Skin epidermis (tissue), 12 donors: ENCODE results near the gene USP32.
"Not testable (repeated sequence)": the region's sequence is repeated elsewhere in the genome, so short reads cannot be mapped to it uniquely, and the experiment has no call there.

Source experiments
- H3K27ac ChIP-seq, 21 experiments: fragments of 200-600 bp; sonication (generic) in 11 of 21; one replicate each; pipeline ENCODE4 v1.5.0; 2020; ENCODE audit warnings: mild to moderate bottlenecking in 3 of 21, inconsistent platforms in 2 of 21, moderate library complexity in 2 of 21
- H3K4me3 ChIP-seq, 7 experiments: fragments of 200-600 bp; sonication (generic) in 2 of 7; one replicate each; pipeline ENCODE4 v1.5.0; 2020; ENCODE audit warnings: inconsistent platforms in 2 of 7, mild to moderate bottlenecking in 2 of 7, moderate library complexity in 1 of 7

Gene USP32

DNA sequence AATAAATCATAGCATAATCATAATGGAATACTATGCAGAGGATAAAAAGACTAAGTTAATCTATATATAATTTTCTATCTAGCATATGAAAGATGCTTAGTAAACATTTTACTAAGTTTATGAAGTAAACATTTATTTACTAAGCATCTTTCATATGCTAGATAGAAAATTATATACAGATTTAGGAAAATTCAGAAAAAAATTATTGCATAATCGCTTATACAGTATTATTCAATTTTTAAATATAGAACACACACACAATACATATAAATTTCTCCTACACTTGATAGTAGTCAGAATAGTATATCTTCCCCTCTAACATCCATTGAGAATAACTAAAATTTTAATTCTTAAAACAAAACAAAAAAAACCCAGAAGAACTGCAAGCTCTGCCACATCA lies 131.4 kb downstream of the USP32 start:
- H3K27ac ChIP-seq, result no peak overlapping the region

DNA sequence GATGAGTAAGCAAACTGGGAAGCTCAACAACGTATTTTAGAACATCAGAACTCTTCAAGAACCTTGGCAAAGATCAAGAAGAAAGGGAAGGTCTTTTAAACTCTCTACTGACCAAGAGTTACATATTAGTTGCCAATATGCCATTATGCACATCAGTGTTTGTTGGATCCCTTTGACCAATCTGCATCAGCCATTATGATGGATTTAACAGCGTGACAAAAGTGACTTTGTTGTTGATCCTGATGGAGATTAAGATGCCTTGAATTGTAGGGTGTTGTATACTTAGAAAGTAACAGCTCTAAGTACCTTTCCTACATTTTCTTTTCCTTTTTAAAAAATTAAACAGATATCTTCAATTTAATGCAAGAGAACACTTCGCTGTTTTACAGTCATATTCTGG lies 133.6 kb downstream of the USP32 start:
- Histone ChIP-seq H3K4me3 (no peak overlapping the region), H3K27ac (no peak overlapping the region)

More for the DNA sequence above, 131.4 kb downstream of the USP32 start:
- H3K4me3 ChIP-seq, result no peak overlapping the region

DNA sequence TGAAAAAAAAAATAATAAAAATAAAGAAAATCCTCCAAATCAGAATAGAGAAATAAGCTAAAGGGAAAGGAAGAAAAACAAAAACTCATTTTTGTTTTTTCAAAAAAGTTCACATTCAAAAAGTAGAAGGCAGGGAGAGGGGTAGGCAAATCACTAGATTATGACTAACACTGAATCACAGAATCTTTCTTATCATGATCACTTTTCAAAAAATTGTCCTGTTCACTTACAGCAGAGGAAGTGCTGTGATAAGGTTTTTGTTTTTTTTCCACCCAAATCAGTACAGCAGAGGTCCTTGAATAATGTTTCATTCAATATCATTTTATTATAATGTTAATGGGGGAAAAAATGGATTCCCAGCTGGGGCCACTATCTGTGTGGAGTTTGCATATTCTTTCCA lies 135.8 kb downstream of the USP32 start:
- no peak overlapping the region for H3K4me3 ChIP-seq
- H3K27ac ChIP-seq, result no peak overlapping the region

DNA sequence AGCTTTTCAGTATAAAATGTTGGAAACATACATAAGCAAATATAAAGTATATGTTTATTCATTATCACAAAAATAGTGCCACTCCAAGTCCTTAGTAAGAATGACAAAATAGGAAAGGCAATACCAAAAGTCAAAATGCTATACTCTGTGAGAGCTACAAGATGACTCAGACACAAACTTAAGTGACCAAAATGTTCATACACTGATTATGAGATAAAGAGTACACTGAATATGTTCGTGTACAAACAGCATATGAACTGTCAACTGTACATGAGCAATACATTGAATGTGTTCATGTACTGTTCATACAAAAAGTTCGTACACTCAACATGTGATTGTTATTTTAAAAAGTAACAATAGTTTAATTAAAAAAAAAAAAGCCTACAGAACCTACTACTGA lies 138.9 kb downstream of the USP32 start:
- H3K27ac ChIP-seq, result no peak overlapping the region

DNA sequence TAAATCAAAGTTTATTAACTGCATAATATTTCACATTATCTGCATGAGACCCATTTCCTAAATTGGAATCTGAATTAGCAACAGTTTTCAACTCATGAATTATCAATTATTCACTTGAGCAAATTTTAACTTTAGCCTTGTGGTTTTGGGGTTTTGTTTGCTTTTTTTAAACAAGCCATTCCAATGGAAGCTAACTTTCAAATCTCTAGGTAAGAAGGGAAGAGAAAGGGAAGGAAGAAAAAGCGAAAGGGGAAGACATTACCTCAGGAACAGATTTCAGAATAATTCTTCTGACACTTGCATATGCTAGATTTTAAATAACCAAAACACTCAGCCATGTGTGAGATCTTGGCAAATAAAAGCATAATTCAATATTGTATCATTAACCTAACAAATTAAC lies 139.5 kb downstream of the USP32 start:
- Histone ChIP-seq H3K27ac (no peak overlapping the region), H3K4me3 (no peak overlapping the region)

More for the DNA sequence above, 138.9 kb downstream of the USP32 start:
- H3K4me3 ChIP-seq, result no peak overlapping the region

DNA sequence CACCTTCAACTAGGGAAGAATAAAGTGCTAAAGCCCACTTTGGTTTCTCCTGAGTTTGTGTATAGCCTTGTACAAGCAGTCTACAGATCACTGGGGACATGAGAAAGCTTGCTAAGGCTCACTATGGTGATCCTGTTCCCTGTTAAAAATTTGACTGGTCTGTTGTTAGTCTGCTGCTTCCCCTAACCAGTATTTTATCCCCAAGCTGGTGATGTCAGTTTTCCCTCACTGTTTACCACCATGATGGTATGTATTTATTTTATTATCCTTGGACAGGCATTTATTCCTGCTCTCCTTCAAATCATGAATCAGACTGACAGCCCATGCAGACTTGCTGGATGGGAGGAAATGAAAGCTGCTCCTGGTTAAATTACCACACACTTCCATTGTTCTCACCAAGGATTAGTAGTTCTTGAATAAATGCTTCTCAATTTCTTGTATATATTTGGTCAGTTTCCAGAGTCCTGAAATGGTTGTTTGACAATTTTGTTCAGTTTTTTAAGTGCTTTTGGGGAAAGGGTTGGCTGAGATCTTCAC lies 142.6 kb downstream of the USP32 start:
- no peak overlapping the region for H3K27ac ChIP-seq

DNA sequence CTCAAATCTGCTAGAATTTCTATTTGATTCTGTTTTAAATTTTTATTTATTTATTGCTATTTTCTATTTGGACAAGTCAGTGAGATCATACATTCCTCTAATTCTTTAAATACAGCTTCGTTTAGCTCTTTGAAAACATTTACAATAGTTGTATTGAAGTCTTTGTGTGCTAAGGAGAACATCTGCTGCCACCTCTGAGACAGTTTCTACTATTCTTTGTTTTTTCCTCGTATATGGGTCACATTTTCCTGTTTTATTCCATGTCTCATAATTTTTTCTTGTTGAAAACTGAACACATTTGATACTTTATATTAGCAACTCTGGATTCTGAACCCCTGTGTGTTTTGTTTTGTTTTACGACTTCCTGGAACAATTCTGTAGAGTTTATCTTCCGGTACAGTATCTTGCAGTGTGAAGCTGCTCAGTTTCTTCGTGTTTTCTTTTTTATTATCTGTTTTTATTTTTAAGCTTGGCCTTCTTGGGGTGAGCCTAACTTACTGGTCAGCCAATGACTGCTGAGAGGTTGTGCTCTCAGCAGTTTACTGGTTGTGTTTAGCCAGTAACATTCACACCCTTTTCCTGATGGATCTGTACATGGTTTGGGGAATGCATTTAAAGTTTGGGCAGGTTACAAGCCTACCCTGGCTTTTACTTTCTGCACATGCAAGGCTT lies 143.2 kb downstream of the USP32 start:
- Histone ChIP-seq H3K27ac (no peak overlapping the region), H3K4me3 (no peak overlapping the region)

More for the DNA sequence above, 142.6 kb downstream of the USP32 start:
- H3K4me3 ChIP-seq, result no peak overlapping the region

DNA sequence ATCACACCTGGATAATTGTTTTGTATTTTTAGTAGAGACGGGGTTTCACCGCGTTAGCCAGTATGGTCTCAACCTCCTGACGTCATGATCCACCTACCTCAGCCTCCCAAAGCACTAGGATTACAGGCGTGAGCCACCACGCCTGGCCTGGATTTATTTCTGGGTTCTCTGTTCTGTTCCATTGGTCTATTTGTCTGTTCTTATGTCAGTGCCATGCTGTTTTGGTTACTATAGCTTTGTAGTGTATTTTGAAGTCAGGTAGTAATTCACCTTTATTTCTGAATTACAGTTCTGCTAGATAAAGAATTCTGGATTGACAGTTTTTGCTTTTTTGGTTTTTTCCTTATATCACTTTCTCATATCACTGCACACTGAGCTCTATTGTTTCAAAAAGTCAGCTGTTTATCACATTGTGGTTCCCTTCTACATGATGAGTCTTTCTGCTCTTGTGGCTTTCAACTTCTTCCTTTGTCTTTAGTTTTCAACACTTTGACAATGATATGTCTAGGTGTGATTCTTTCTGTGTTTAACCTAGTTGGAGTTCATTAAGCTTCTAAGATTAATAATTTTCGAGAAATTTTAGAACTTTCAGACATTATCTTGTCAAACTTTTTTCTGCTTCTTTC lies 144.0 kb downstream of the USP32 start:
- Histone ChIP-seq H3K27ac (no peak overlapping the region), H3K4me3 (no peak overlapping the region)

DNA sequence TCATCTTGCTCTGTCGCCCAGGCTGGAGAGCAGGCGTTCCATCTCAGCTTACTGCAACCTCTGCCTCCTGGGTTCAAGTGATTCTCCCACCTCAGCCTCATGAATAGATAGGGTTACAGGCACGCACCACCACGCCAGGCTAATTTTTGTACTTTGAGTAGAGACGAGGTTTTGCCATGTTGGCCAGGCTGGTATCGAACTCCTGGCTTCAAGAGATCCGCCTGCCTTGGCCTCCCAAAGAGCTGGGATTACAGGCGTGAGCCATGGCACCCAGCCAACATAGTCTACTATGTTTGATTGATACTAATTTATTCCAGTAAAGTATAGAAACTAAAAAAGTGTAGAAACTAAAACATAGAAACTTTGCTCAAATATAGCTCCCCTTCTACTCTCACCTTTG lies 147.3 kb downstream of the USP32 start:
- Histone ChIP-seq H3K27ac (no peak overlapping the region), H3K4me3 (no peak overlapping the region)

DNA sequence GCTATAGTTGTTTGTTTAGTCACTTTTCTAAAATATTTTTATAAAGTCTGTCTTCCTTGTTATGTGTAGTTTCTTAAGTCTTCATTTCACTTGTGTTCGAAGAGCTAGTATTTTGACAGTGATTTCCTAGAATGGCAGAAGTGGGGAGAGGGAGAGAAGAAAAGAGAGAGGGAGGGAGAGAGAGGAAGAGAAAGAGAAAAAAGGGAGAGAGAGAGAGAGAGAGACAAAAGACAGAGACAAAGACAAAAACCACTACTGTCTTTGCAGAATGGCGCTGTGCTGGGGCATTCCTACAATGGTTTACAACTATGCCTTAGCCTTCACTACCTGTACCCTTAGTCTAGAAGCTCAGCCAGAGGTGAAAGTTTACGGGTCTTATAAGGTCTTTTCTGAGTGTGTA lies 151.6 kb downstream of the USP32 start:
- no peak overlapping the region for H3K27ac ChIP-seq
- no peak overlapping the region for H3K4me3 ChIP-seq

DNA sequence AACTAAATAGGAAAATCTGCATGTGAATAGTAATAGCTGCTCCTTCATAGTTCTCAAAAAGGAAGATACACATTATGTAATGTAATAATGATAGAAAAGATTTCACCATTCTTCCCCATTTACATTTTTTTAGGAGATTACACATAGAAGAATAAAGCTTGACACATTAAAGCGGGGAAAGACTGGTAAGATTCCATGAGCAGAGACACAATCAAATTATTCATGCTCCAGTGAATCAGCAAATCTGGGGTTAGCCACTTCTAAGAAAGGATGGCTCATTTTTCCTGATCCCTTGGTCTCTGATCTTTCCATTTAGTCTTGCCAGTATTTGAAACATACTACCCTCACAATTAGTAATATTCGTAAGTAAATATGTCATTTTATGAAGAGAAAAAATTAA lies 160.2 kb downstream of the USP32 start:
- H3K27ac ChIP-seq, result peak overlapping the region in 4 of 21 experiments; percentile 10 to 41 (median 24)
- no peak overlapping the region for H3K4me3 ChIP-seq

DNA sequence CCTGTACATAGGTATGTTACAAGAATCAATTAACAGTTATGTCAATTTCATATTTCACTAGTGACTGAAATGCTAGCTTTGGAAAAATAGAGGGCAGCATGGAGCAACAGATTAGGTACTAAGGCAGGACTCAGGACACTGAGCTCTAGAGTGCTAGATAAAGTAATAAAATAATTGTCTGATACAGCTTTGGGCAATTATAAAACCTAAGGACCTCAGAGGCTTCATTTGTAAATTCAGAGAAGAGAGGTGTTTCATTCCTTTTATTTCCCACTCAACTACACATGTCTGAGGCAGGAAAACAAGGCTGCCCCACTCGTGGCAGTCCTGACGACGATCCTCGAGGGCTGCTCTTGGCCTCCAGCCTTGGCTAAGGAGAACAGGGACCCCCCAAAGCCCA lies 160.7 kb downstream of the USP32 start:
- peak overlapping the region in 4 of 21 experiments; percentile 10 to 41 (median 24) for H3K27ac ChIP-seq

DNA sequence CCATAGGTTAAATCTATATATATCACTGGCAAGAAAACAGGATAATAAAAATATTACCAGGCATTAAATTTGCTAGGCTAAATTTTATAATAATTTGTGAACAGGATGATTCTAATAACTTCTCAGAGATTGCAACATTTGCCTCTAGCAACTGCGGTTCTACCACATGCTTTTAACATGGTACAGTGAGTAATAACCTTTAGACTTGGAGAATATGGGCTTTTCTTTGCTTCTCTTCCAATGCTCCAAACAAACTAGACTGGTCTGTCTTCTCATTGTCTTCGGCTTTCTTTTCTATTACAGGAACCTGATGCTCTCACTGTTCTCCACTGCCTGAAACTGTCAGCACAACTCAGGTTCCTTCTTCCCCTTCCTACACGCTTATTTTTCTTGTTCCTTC lies 161.6 kb downstream of the USP32 start:
- Histone ChIP-seq H3K27ac (peak overlapping the region in 1 of 21 experiments; percentile 30), H3K4me3 (no peak overlapping the region)

More for the DNA sequence above, 160.7 kb downstream of the USP32 start:
- no peak overlapping the region for H3K4me3 ChIP-seq

DNA sequence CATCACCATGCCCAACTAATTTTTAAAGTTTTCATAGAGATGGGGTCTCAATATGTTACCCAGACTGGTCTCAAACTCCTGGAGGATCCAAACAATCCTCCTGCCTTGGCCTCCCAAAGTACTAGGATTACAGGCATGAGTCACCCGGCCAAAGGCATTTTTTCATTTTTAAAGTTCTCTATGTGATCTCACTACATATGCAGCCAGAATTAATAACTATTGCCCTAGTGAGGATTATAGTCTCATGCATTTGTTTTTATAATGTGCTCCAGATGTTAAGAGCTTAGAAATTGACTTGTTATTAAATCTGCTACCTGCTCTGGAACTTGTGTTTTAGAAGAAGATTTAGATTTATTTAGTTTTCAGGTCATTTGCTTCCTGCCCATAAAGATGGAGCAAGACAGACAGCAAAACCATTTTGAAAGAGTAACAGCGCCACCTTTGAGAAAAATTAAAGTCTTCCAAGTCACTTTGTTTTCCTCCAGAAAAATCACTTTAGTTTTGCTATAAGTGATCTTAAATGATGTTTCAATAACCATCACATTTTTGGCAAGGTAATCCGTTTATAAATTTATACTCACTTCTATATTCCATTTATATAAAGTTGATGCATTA lies 162.6 kb downstream of the USP32 start:
- no peak overlapping the region for H3K4me3 ChIP-seq
- H3K27ac ChIP-seq, result no peak overlapping the region

DNA sequence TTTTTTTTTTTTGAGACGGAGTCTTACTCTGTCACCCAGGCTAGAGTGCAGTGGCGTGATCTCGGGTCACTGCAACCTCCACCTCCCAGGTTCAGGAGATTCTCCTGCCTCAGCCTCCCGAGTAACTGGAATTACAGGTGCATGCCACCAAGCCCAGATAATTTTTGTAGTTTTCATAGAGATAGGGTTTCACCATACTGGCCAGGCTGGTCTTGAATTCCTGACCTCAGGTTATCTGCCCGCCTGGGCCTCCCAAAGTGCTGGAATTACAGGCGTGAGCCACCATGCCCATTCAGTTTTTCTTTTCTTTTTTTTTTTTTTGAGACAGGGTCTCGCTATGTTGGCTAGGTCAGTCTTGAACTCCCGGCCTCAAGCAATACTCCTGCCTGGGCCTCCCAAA lies 164.7 kb downstream of the USP32 start:
- H3K27ac ChIP-seq, H3K4me3 ChIP-seq: not testable (repeated sequence)

DNA sequence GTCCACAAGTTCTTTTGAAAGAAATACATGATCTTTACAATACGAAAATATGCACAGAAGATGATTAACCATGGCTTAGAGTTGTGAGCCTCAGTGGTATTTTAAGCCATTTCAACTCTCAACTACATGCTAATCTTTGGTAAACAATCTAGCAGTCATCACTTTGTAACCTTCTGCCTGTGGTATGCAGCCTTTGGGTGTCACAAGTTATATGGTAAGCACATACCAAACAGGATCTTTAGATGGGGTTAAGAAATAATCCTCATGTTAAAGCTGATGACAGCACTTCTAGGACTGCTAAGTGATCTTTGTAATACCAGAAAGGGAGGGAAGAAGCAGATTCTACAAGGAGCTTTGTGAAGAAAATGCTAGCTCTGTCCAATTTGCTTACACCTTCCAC lies 167.9 kb downstream of the USP32 start:
- no peak overlapping the region for H3K4me3 ChIP-seq
- no peak overlapping the region for H3K27ac ChIP-seq

DNA sequence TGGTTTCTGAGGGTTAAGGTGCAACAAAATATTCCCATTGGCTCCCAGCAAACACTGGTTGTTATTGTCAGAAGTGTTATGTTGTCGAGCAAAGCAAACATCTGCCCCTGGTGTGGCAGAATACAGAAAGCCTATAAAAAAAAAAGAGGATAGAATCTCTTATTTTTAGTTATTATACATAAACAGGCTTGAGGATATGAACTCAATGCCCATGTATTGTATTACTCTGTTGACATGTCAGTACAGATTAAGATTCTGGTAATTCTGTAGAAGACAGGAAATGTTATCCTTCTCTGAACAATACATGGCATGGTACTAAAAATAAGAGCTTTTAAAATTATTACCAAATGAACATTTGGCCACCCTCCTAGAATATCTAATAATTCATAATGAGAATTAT lies 168.5 kb downstream of the USP32 start:
- no peak overlapping the region for H3K4me3 ChIP-seq
- H3K27ac ChIP-seq, result no peak overlapping the region

DNA sequence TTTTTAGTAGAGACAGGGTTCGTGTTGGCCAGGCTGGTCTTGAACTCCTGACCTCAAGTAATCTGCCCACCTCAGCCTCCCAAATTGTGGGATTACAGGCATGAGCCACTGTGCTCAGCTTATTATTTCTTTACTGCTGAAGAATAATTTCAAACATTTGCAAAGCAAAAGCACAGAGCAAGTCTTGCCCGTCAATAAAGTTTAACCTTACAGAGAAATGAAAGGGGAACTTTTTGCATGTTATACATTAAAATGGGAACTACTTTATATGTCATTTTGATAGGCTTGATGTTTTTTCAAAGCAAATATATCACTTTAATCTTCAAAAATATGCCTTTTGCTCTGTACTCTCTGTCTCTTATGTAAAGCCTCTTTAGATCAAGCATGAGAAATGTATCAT lies 173.2 kb downstream of the USP32 start:
- H3K27ac ChIP-seq, result not testable (repeated sequence)

DNA sequence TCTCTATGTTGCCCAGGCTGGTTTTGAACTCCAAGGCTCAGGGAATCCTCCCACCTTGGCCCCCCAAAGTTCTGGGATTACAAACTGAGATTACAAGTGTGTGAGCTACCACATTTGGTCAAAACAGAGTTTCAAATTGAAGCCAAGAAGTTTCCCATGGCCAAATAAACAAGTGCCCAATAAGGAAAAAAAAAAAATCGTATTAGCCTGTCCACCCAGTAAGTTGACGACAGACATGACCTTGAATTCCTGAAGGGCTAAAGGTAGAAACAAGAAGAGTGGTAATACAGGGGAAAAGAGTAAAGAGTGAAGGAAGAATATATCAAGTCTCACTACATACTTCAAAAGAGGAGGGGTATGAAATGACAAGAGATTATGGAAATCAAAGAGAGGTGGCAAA lies 176.0 kb downstream of the USP32 start:
- H3K4me3 ChIP-seq, H3K27ac ChIP-seq: not testable (repeated sequence)

More for the DNA sequence above, 173.2 kb downstream of the USP32 start:
- H3K4me3 ChIP-seq, result not testable (repeated sequence)

DNA sequence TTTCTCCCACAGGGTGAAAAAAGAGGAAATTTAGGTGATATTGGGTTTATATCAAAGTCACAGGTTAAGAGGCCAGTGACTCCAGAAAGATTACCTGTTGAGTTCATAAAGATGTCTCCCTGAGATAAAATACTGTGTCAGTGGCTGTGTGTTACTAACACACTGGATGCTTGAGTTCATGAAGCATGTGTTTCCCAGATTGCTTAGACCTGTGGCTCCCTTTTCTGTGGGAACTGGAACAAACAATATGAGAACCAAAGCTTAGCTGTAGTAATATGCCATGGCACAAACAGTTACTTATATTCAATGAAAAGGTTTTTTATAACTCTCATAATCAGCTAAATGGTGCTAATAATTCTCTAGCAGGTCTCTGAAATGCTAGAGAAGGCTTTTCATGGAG lies 180.7 kb downstream of the USP32 start:
- H3K4me3 ChIP-seq, H3K27ac ChIP-seq: not testable (repeated sequence)

DNA sequence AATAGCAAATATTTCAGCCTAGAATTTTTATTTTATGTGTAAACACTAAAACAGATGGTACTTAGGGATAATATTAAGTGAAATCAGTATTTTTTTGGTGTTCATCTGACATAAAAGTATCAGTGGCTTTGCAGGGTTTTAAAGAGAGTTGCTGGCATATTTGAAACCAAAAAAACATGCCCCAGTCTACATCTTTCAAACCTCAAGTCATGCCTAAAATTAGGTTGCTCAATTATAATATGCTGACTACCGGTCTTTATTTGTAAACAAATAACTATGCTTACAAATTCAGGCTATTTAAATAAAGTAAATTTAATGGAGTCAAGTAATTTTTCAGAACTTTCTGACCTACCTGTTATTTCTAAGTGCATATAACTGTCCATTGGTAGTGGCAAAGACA lies 183.6 kb downstream of the USP32 start:
- H3K4me3 ChIP-seq, H3K27ac ChIP-seq: not testable (repeated sequence)
